Esophagus muscularis mucosa (tissue), 4 donors: ENCODE measurements around the gene CCDC80.

Source experiments
- EP300 ChIP-seq: sonication (generic); formaldehyde crosslinking; IDR thresholded peaks from one replicate; pipeline ENCODE4 v1.6.1; 2017; ENCODE audit warnings: antibody characterized with exemption
- POLR2A ChIP-seq: fragments of 450-650 bp; IDR thresholded peaks from one replicate; pipeline ENCODE4 v1.6.1; 2017; ENCODE audit warnings: antibody characterized with exemption, moderate library complexity, mild to moderate bottlenecking, low read depth
- POLR2AphosphoS5 ChIP-seq, 2 donors: sonication (generic); formaldehyde crosslinking; IDR thresholded peaks; one replicate each; pipeline ENCODE4 v1.6.1; 2017; ENCODE audit warnings: antibody characterized with exemption in 2 of 2
- TF ChIP-seq, protein P1 (sequence below), 3 experiments: fragments of 200-600 bp in 2 of 3; fragments of 450-650 bp in 1 of 3; sonication (generic) in 2 of 3; IDR thresholded peaks; one replicate each; pipeline ENCODE4 v1.5.1; 2017 to 2019; ENCODE audit warnings: antibody characterized with exemption in 3 of 3, mild to moderate bottlenecking in 2 of 3, moderate library complexity in 1 of 3

DNA sequence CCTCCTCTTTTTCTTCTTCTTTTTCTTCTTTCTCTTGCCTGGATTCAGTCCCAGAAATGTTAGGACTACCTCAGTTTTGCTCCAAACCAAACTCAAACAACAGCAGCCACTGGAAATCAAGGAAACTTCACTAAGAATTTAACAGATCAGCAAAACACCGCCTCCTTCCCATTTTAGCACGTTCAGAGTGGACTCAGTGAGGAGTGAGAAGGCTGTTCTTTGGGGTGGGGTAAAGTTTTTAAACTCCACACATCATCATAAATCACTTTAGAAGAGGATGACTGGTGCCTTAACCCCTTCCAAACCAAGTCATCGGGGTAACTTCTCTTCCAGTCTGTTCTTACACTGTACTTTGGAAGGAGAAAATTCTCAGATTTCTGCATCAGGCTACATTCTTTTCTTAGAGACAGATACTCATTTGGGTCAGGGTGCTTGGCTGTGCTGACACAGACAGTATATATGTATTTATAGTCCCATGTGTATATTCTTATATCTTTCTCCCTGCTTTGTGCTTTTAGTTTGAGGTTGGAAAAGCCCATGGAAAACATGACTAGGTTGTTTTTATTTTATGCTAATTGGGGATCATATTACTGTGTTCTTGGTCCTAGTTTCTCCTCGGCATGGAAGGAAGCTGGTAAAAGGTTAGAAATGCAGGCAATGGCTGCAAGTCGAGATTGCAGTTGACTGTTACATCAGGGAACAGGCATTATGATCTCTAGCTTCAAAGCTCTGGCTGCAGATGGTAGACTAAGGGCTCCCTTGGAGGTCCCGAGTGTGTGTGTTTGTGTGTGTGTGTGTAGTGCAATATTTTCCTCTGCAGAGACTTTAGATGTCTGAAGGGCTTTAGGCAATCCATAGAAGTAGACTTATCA is at the start of gene CCDC80:
- TF ChIP-seq, protein P1, sequence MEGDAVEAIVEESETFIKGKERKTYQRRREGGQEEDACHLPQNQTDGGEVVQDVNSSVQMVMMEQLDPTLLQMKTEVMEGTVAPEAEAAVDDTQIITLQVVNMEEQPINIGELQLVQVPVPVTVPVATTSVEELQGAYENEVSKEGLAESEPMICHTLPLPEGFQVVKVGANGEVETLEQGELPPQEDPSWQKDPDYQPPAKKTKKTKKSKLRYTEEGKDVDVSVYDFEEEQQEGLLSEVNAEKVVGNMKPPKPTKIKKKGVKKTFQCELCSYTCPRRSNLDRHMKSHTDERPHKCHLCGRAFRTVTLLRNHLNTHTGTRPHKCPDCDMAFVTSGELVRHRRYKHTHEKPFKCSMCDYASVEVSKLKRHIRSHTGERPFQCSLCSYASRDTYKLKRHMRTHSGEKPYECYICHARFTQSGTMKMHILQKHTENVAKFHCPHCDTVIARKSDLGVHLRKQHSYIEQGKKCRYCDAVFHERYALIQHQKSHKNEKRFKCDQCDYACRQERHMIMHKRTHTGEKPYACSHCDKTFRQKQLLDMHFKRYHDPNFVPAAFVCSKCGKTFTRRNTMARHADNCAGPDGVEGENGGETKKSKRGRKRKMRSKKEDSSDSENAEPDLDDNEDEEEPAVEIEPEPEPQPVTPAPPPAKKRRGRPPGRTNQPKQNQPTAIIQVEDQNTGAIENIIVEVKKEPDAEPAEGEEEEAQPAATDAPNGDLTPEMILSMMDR (IDR thresholded peaks at IDR 0.05), result no peak
- peak; percentile 57 for TF ChIP-seq POLR2A
- peak in 1 of 2 donors; percentile 96 for TF ChIP-seq POLR2AphosphoS5 (IDR thresholded peaks at IDR 0.05)
- TF ChIP-seq EP300, result no peak
